ENCODE results near the gene SSU72.
"Not testable (repeated sequence)": the region's sequence is repeated elsewhere in the genome, so short reads cannot be mapped to it uniquely, and the experiment has no call there.

The SSU72 gene

GRCh38 chr1:1494311-1494710 is 80.4 kb downstream of the SSU72 start:
- not testable (repeated sequence) for DNase-seq

Measured in activated CD4-positive, CD25-positive, alpha-beta regulatory T cell (primary cell).